HG02870 (cell line): ENCODE results near the gene RPS21.

Source experiments
- ATAC-seq: cut with Tn5 transposase; IDR thresholded peaks from one replicate; pipeline ENCODE4 v1.9.1; 2021; ENCODE audit warnings: mild to moderate bottlenecking, moderate library complexity; ENCODE audit not compliant: unreplicated experiment

RPS21 gene

DNA sequence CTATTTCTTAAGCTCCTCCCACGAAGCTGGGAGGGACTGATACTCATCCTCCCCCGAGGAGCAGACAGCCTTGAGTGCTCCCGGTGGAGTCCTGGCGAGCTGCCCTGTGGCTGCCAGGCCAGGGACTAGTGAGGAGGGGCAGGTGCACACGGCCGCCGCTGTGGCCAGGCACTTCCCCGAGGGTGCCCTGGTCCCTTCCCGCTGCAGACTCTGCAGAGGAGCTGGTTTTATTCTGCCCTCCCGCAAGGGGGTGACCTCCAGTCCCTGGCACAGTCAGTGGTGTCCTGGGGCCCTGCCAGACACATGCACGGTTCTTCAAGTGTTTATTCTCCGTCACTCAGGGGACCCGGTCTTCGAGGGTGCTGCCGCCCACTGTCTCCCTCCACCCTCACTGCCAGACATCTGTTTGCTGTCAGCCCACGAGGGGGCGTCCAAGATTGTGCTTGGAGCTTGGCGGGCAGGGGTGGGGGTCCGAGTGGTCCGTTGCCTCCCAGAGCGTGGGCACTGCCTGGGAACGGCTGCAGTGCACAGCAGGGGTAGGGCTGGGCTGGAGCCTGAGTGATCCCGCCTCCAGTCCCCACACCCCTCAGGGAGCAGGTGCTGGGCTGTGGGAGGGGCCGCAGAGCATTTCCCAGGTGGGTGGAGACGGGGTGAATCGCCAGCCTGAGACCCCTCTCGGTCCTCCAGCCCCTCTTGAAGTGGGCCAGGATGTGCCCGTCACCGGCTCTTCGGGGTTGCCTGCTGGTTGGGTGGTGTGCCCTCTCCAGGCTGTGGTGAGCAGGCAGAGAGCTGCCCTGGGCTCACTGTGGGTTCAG lies 23.2 kb downstream of the RPS21 start:
- no peak for ATAC-seq

DNA sequence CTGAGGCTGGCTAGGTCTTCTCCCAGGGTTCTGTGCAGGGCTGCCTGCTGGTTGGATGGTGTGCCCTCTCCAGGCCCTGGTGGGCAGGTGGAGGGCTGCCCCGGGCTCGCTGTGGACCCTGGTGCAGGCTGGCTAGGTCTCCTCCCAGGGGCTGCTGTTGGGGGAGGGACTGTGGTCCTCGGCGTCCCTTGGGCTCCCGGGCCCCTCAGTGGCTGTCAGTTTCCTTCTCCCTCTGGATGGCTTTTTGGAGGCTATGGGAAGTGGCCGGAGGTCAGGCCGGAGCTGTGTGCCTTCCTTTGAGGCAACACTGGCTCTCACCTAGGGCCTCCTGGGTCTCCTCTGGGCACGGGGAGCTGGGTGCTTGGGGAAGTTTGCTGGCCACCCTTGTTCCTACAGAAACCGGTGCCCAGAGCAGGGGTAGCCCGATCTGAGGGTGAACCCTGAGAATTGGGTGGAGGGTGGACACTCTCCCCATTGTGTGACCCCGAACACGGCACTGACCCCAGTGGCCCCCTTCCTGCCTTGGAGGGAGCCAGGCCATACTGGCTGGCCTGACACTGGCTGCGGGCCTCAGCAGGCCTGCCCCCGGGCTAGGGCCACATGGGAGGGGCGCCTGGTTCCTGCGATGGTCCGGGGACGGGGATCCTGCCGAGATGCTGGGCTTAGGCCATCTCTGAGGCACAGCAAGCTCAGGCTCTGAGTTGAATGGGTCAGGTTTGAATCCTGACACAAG lies 24.0 kb downstream of the RPS21 start:
- no peak for ATAC-seq

DNA sequence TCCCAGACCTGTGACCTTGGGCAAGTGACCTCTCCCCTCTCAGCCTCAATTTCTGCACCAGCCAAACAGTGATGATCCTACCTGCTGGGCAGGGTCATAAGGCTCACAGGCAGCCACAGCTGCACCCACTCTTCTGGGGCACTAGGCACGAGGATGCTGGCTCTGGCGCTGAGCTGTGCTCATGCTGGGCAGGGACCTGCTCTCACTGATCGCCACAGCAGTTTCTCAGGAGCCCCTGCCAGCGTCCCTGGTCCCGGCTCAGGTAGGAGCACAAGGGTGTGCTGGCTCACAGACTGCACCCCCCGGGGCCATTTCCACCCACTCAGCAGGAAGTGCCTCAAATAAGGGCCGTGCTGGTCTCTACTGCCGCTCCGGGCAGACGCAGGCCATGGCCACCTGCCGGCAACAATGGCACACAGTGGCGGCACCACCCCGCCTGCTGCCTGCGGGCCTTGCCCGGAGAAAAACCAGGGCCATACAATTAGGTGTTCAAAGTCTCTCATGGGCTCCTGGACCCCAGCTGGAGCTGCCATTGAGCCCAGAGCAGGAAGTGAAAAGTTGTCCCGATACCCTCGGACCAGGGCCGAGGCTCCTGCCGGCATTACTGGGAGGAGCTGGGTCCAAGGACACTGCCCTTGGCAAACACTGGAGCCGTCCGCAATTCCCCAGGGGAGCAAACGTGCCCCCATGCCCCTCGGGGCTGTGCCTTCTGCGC lies 24.7 kb downstream of the RPS21 start:
- ATAC-seq, result no peak

DNA sequence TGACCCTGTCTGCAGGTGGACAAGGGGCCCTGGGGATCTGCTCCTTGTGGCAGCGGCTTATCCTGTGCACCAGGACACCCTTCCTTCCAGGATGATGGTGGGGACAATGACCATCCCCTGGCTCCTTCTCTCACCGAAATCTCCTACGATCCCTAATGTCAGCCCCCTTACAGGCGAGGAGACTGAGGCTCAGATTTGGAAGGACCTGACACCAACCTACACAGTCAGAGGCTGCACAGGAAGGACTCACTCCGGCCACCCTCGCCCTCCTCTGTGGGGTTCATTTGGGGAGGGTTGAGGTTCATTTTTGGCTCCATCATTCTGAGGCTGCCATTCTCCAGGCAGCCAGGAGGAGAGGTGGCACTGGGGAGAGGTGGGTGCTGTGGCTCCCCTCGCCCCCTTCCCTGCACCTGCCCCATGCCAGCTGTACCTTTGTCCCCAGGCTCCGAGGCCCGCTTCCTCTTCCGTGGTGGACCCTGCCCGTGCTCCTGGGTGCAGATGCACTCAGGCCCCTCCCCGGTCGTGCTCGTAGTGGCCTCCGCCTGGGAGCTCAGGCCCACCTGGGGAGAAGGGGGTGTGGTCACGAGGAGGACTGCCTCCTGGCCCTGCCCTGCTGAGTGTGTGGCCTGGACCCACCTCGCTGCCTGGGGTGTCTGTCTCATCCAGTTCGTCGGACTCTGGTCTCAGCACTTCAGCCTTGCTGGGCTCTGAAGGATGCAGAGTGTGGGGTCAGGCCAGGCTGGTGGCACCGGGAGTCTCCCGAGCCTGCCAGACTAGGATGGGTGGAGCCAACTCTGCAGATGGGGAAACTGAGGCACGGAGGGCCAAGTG lies 25.5 kb downstream of the RPS21 start:
- no peak for ATAC-seq

DNA sequence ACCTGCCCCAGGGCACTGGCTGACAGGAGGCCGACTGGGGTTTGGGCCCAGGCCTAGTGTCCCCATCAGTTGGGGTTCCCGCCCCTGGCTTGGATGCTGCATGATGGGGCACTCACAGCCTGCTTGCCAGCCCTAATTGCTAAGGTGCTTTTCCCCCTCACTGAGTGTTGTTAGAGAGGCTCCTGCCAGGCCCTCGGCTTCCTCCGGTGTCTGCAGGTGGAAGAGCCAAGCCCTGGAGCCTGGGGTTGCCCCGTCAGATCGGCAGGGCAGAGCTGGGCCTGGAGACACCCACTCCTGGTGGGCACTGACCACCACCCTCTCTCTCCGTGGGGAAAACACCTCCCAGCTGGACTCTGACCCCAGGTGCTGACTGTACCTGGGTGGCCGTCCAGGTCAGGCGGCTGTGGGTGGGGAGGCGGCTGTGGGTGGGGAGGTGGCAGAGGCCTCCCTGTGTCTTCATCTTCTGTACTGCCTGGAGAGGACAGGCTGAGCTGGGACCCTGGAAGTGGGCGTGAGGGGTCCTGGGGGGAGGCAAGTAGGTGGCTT lies 26.2 kb downstream of the RPS21 start:
- no peak for ATAC-seq

DNA sequence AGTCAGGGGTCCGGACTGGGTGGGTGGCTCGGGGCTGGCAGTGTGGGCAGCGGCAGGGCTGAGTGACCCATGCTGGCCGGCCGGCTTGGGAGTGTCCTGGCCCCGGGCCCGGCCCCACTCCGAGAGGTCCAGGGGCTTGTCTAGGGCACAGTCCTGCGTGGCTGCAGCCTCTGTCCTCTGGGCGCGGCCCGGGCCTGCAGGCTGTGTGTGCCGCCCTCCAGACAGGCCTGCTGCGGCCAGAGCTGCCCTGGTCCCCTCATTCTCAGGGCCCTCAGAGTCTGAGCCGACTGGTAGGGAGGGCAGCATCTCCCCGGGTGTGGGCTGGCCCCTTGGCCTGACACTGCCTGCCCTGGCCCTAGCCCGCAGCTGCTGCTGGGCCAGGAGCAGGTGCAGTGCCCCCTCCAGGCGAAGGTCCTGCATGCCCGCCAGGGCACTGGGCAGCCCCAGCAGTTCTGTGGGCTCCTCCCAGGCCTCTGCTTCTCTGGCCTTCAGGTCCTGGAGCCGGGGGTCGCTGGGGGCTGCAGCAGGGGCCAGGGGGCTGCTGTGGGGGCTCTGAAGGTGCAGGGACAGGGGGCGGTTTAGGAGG lies 27.1 kb downstream of the RPS21 start:
- ATAC-seq, result no peak

DNA sequence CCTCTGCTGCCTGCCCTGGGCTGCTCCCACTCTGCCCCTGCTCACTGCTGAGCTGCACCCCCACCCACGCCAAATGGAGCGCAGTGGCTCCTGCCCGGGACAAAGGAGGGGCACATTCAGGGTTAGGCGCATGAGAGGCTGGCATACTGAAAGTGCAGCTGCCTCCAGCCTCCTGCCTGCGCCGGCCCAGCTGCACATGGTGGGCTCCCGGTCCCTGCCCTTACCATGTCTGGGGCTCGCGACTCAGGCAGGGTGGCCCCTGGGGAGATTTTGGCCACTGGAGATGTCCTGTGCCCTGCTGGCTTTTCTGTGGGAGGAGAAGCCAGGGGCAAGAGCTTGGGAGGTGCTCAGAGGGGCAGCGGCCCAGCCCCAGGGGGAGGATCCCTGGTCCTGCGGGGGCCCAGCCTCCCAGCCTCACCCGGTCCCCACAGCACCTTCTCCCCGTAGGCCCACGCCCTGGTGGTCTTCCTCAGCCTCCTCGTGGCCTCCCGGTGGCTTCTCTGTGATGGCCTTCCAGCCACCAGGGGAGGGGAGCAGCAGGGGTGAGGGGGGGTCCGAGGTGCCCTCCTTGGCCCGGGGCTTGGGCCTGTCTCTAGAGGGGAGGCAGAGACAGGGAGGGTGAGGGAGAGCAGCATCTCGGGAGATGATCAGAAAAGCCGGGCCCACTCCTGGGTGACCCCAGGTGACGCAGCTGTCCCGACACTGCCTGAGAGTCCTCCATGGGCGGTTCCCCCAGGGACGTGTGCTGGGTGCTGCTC lies 28.6 kb downstream of the RPS21 start:
- ATAC-seq, result no peak

DNA sequence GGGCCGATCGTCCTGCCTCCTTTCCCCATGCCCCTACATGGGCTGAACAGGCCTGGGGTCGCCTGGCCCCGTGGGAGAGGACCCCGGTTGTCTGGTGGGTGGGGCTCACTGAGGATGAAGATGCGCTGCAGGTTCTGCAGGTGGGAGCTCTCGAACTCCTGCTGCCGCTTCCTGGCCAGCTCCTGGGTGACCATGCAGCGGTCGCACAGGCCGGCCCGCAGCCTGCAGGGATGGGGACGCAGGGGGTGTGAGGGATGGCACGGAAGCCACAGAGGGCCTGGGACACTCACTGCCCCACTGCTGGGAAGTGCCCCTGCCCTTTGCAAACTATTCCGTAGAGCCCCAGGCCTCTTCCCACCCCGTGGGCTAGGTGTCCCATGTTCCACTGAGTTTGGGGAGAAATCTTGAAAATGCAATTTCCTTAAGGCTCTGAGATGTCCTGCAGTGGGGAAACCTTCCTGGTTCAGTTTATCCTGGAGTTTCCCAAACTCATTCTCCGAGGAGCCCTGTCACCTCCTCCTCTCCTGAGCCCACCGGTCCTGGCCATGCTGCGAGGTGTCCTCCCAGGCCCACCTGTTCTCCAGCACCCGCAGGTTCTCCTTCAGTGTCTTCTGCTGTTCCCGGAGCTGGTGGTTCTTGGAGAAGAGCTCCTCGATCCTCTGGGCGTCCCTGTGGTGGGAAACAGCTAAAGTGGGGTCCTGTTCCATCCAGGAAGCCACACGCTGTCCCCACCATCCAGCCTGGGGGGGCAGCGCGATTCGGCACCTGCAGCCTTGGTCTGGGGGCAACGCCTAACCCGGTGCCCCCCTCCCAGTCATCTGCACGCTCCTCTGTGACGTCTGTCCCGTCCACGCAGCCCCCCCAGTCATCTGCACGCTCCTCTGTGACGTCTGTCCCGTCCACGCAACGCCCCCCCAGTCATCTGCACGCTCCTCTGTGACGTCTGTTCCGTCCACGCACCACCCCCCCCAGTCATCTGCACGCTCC lies 30.0 kb downstream of the RPS21 start:
- ATAC-seq, result no peak

DNA sequence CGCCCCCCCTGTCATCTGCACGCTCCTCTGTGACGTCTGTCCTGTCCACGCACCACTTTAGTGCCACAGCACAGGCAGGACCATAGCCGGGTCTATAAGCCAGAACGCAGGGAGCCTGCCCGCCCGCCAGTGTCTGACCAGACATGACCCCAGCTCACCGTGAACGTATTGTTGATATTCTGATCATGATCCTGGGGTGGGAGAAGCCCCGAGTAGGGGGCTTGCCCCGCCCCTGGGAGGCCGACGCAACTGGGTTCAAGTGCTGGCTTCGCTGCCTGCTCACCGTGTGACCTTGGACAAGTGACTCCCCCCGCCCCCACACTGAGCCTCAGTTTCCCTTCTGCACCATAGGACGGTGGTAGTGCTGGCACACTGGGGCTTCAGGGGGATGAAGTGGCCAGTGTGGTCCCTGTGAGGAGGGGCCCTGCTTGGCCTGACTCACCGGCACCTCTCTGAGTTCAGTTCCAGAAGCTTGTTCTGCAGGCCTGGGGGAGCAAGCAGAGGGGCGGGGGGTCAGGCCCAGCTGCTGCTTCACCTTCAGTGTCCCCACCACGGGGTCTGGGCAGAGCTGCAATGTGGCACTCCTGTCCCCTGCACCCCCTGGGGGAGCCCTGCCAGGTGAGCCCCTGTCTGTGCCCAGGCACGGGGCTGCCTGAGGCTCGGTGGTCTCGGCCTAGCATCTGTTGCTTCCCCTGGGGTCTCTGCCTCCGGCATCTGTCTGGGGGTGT lies 31.2 kb downstream of the RPS21 start:
- no peak for ATAC-seq

DNA sequence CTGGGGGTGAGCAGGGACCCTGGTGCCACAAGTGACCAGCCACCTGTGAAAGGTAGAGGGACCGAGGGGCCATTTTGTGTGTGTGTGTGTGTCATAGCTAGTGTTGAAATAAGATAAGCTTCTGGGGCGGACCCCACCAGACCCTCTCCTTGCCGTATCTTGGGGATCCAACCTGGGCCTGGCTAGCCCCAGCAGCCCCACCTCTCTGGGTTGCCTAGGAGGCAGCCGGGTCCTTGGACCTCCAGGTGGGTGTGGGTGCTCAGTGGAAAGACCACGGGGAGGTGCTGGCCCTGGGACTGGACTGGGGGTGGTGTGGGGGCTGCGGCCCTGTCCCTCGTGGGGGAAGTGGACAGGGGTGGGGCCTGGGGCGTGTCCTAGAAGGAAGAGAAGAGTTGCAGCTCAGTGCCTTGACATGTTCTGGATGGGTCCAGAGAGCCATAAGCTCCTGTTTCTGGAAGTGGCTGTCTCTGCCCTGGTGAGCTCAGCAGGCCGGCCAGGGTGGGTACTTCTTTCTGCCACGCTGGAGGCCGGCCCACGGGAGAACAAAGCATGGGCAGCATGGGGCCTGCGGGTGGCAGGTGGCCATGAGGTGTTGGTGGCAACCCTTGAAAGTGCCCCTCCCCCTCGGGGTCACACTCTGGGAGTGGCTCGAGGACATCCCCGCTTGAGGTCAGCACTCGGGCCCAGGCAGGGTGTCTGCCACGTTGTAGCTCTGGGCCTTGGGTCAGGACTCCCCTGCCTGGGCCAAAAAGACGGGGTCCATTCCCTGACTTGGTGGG lies 32.0 kb downstream of the RPS21 start:
- no peak for ATAC-seq

DNA sequence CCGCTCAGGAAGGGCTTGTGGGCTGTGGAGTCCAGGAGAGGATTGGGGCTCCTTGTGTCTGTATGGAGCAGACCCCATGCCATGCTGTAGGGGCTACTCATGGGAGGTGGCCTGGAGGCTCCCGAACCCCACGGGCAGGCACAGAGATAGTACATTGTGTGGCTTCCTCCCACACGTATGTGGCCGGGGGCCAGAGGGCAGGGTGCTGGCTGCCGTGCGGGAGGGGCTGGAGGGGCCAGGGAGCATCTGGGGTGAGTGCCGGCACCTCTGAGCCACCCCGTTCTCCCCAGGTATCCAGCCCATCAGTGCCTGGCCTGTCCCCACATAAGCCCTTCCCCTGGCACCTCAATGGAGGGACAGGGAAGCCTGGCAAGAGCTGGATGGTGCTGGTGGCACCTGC lies 32.9 kb downstream of the RPS21 start:
- ATAC-seq, result no peak

DNA sequence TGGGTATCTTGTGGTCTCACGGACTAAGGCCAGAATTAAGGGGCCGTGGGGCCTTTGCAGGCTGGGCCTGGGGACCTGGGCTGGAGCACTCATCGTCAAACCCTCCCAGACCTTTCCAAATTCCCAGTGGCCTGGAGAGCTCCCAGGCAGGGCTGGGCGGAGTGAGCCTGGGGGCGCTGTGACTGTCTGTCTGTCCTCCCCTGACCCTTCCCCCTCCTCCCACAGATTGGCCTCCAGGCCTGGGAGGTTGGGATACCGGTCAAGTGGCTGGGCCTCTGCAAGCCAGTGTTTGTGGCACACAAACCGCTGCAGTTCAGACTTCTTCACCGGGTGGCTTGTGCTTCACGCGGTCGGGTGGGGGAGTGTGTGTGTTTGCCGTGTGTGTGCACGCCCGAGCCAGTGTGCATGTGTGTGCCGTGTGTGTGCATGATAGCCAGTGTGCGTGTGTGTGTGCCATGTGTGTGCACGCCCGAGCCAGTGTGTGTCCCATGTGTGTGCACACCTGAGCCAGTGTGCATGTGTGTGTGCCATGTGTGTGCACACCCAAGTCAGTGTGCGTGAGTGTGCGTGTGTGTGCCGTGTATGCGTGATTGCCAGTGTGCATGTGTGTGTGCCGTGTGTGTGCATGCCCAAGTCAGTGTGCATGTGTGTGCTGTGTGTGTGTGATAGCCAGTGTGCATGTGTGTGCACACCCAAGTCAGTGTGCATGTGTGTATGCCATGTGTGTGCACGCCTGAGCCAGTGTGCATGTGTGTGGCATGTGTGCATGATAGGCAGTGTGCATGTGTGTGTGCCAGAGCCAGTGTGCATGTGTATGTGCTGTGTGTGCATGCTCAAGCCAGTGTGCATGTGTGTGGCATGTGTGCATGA lies 34.2 kb downstream of the RPS21 start:
- ATAC-seq, result no peak

DNA sequence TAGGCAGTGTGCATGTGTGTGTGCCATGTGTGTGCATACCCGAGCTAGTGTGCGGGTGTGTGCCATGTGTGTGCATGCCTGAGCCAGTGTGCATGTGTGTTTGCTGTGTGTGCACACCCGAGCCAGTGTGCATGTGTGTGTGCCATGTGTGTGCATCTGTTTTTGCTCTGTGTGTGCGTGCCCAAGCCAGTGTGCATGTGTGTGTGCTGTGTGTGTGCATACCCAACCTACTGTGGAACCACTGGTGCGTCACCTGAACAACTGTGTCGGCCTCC lies 34.8 kb downstream of the RPS21 start:
- no peak for ATAC-seq

DNA sequence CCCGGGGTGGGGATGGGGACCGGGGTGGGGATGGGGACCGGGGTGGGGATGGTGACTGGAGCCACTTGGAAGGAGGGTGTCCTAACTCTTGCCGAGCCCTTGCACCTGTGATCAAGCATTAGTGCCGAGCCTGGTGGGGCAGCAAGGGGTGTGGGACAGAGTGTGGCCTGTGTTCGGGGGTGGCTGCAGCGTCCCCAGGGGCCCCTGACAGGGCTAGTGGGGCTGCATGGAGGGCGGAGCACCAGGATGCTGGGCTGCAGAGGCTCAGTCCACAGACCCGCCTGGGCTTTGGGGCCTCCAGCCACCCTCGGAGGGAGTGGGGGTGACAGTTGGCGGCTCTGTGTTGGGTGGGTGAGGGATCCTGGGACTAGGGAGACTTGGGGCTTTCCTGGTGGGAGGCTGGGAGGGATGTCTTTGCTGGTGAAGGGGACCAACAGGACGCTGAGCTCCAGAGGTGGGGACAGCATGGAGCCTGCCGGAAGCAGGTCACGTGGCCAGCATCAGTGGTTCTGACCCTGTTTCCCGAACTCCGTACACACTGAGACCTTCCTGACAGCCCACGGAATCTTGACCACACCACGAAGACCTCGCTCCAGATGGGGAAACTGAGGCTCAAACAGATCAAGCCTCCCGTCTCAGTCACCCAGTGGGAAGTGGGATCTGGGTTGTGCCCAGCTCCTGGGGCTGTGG lies 35.9 kb downstream of the RPS21 start:
- no peak for ATAC-seq

DNA sequence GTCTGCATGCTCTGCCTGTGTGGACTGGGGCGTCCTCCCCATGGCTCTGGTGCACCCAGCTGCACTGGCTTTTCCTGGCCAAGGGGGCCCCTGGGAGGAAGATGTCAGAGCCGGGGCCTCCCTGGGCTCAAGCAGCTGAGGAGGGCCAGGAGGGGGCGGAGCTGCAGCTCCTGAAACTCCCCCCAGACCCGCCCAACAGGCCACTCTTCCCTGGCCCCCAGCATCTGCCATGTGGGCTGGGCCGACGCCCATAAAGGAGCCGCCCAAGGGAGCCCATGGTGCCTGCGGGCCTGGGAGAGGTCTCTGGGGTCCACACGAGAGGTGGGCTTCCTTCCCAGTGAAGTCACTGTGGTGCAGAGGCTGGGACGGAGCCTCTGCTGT lies 36.4 kb downstream of the RPS21 start:
- ATAC-seq, result no peak
